ENCODE measurements around the gene ARHGAP29.
A peak's percentile ranks its signal among the peaks of the same experiment; 100 is the strongest.

Gene ARHGAP29

DNA sequence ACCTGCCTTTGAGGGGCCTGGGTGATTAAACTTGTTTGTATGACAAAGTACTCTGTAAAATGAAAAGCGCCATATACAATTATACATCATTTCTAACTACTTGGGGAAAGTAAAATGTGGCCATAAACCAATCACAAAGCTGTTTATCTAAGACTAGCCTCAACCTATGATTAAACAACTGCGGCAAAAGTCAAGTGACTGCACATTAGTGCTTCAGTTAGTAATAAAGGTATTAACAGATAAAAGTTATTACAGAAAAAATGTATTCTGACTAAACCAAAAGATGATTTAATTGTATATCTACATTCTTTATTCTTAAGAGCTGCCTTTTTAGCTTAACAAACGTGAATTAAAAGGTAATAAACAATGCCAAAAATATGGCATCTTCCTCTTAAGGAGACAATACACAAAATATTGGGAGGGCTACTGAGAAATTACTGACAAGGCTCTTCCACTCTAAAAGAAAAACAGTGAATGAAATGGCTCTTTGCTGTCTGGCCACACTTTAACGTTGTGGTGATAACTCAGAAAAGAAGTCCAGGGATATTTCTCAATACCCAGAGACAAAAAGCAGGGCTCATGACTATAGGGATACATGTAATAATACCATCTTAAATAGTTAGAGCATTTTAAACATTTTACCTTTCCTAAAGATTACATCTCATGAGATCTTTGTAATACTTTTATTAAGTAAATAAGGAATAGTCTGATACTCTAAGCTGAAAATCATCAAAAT lies 8.6 kb downstream of the ARHGAP29 start:
- no peak overlapping the region for H3K4me3 ChIP-seq (ENCODE audit: low read depth, low read length)
- H2AK5ac ChIP-seq (ENCODE audit: low read length), result no peak overlapping the region
- no peak overlapping the region for H3K4me2 ChIP-seq (ENCODE audit: low read length)
- no peak overlapping the region for H2BK5ac ChIP-seq (ENCODE audit: low read depth, low read length, poor library complexity)
- no peak overlapping the region for H3K27ac ChIP-seq (ENCODE audit: low read depth, low read length)
- H3K79me2 ChIP-seq (ENCODE audit: control insufficient read depth, insufficient read depth, low read length, poor library complexity), result peaks cover 2% of the 10 kb centered on the region
- H4K91ac ChIP-seq (ENCODE audit: low read depth, low read length), result no peak overlapping the region
- H4K8ac ChIP-seq (ENCODE audit: low read depth, low read length), result no peak overlapping the region
- H3K79me1 ChIP-seq (ENCODE audit: low read length), result no peaks in the 10 kb centered on the region
- no peak overlapping the region for H2BK12ac ChIP-seq (ENCODE audit: low read length)
- no peak overlapping the region for H4K12ac ChIP-seq (ENCODE audit: low read depth, low read length)
- peaks cover 0 to 2% of the 10 kb centered on the region in 2 experiments for H3K4me1 ChIP-seq (ENCODE audit: control insufficient read depth in 1 of 2, insufficient read depth in 2 of 2, low read length in 2 of 2)
- H3K36me3 ChIP-seq (ENCODE audit: control insufficient read depth in 1 of 2, insufficient read depth in 2 of 2, low read length in 2 of 2), result peaks cover 0 to 2% of the 10 kb centered on the region in 2 experiments
- H3K27me3 ChIP-seq (ENCODE audit: insufficient read depth, low read length), result no peaks in the 10 kb centered on the region
- H3K4ac ChIP-seq (ENCODE audit: low read depth, low read length), result peak overlapping the region; percentile 75
- no peak for DNase-seq
- no peak overlapping the region for H3K9ac ChIP-seq (ENCODE audit: low read length)
- no peak overlapping the region for H2BK120ac ChIP-seq (ENCODE audit: insufficient read depth, low read length, poor library complexity)
- WGBS (ENCODE audit: extremely low coverage, insufficient coverage, insufficient read length), result no CpG with 5 or more reads among the region's 4 CpGs
- H3K14ac ChIP-seq (ENCODE audit: low read length), result no peak overlapping the region
- no peak overlapping the region for H2AFZ ChIP-seq (ENCODE audit: insufficient read depth, low read length, poor library complexity)
- H3K18ac ChIP-seq (ENCODE audit: low read length), result no peak overlapping the region
- H3K23ac ChIP-seq (ENCODE audit: low read length), result no peak overlapping the region
- H3K9me3 ChIP-seq (ENCODE audit: insufficient read depth, low read depth, low read length), result no peaks in the 10 kb centered on the region

DNA sequence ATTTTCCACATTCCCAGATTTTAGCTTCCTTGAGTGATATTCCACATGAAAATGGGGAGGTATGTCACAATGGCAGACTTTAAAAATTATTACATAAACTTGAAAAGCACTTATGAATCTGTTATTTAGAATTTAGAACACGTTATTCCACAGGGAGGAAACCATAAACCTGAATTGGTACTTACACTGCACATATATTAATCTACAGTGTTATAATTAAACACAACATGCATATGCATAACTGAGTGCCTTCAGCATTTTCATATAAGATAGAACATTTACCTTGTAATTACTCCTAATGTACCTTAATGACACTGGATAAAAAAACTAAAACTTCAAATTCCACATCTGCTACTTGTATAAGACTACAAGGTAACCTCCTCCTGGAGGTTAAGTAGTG lies 9.8 kb downstream of the ARHGAP29 start:
- Histone ChIP-seq H2AK5ac (ENCODE audit: low read length) (no peak overlapping the region), H4K91ac (ENCODE audit: low read depth, low read length) (no peak overlapping the region), H4K8ac (ENCODE audit: low read depth, low read length) (no peak overlapping the region), H3K79me2 (ENCODE audit: control insufficient read depth, insufficient read depth, low read length, poor library complexity) (no peaks in the 10 kb centered on the region), H2BK5ac (ENCODE audit: low read depth, low read length, poor library complexity) (no peak overlapping the region), H3K27ac (ENCODE audit: low read depth, low read length) (no peak overlapping the region), H3K14ac (ENCODE audit: low read length) (no peak overlapping the region), H3K27me3 (ENCODE audit: insufficient read depth, low read length) (no peaks in the 10 kb centered on the region), H2AFZ (ENCODE audit: insufficient read depth, low read length, poor library complexity) (no peak overlapping the region), H3K9me3 (ENCODE audit: insufficient read depth, low read depth, low read length) (no peaks in the 10 kb centered on the region), H4K12ac (ENCODE audit: low read depth, low read length) (no peak overlapping the region), H3K79me1 (ENCODE audit: low read length) (no peaks in the 10 kb centered on the region), H2BK12ac (ENCODE audit: low read length) (no peak overlapping the region), H3K4ac (ENCODE audit: low read depth, low read length) (no peak overlapping the region), H3K36me3 (ENCODE audit: control insufficient read depth in 1 of 2, insufficient read depth in 2 of 2, low read length in 2 of 2) (peaks cover 1 to 3% of the 10 kb centered on the region in 2 experiments), H3K9ac (ENCODE audit: low read length) (no peak overlapping the region), H3K18ac (ENCODE audit: low read length) (no peak overlapping the region), H3K4me2 (ENCODE audit: low read length) (no peak overlapping the region), H2BK120ac (ENCODE audit: insufficient read depth, low read length, poor library complexity) (no peak overlapping the region), H3K23ac (ENCODE audit: low read length) (no peak overlapping the region), H3K4me1 (ENCODE audit: control insufficient read depth in 1 of 2, insufficient read depth in 2 of 2, low read length in 2 of 2) (no peaks in the 10 kb centered on the region), H3K4me3 (ENCODE audit: low read depth, low read length) (no peak overlapping the region)
- WGBS (ENCODE audit: extremely low coverage, insufficient coverage, insufficient read length), result no CpG with 5 or more reads among the region's 1 CpG
- no peak for DNase-seq

DNA sequence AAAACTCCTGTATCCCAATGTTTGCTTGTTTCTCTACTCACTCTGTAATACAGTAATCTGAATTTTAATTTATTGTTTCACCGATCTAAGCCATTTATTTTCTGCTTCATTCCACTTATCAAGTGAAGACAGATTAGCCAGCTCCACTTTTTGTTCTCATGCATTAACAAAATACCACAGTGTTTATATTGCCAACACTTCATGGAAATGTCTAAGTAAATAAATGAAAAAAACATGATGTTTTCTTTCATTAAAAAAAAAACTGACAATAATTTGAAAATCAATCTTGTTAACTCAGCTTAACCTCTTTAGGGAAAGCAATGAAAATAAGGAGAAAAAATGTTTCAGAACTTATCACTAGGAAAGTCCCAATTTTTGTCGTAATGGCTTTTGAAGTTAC lies 11.5 kb downstream of the ARHGAP29 start:
- Histone ChIP-seq H3K23ac (ENCODE audit: low read length) (no peak overlapping the region), H3K36me3 (ENCODE audit: control insufficient read depth in 1 of 2, insufficient read depth in 2 of 2, low read length in 2 of 2) (peaks cover 1 to 3% of the 10 kb centered on the region in 2 experiments), H3K79me2 (ENCODE audit: control insufficient read depth, insufficient read depth, low read length, poor library complexity) (no peaks in the 10 kb centered on the region), H3K27ac (ENCODE audit: low read depth, low read length) (no peak overlapping the region), H3K4me2 (ENCODE audit: low read length) (no peak overlapping the region), H3K9me3 (ENCODE audit: insufficient read depth, low read depth, low read length) (no peaks in the 10 kb centered on the region), H3K27me3 (ENCODE audit: insufficient read depth, low read length) (no peaks in the 10 kb centered on the region), H3K4ac (ENCODE audit: low read depth, low read length) (no peak overlapping the region), H3K4me1 (ENCODE audit: control insufficient read depth in 1 of 2, insufficient read depth in 2 of 2, low read length in 2 of 2) (no peaks in the 10 kb centered on the region), H2BK12ac (ENCODE audit: low read length) (no peak overlapping the region), H4K91ac (ENCODE audit: low read depth, low read length) (no peak overlapping the region), H4K12ac (ENCODE audit: low read depth, low read length) (no peak overlapping the region), H2BK5ac (ENCODE audit: low read depth, low read length, poor library complexity) (no peak overlapping the region), H4K8ac (ENCODE audit: low read depth, low read length) (no peak overlapping the region), H3K18ac (ENCODE audit: low read length) (no peak overlapping the region), H2BK120ac (ENCODE audit: insufficient read depth, low read length, poor library complexity) (no peak overlapping the region), H3K79me1 (ENCODE audit: low read length) (no peaks in the 10 kb centered on the region), H3K4me3 (ENCODE audit: low read depth, low read length) (no peak overlapping the region), H3K14ac (ENCODE audit: low read length) (no peak overlapping the region), H2AK5ac (ENCODE audit: low read length) (no peak overlapping the region), H2AFZ (ENCODE audit: insufficient read depth, low read length, poor library complexity) (no peak overlapping the region), H3K9ac (ENCODE audit: low read length) (no peak overlapping the region)
- no CpG with 5 or more reads among the region's 2 CpGs for WGBS (ENCODE audit: extremely low coverage, insufficient coverage, insufficient read length)
- no peak for DNase-seq

GRCh38 chr1:94218332-94218731 lies 19.1 kb downstream of the ARHGAP29 start:
- Histone ChIP-seq H3K14ac (ENCODE audit: low read length) (no peak overlapping the region), H3K36me3 (ENCODE audit: control insufficient read depth in 1 of 2, insufficient read depth in 2 of 2, low read length in 2 of 2) (peaks cover 8 to 15% of the 10 kb centered on the region in 2 experiments), H3K27me3 (ENCODE audit: insufficient read depth, low read length) (no peaks in the 10 kb centered on the region), H4K91ac (ENCODE audit: low read depth, low read length) (no peak overlapping the region), H2BK12ac (ENCODE audit: low read length) (no peak overlapping the region), H3K18ac (ENCODE audit: low read length) (no peak overlapping the region), H4K8ac (ENCODE audit: low read depth, low read length) (no peak overlapping the region), H3K27ac (ENCODE audit: low read depth, low read length) (no peak overlapping the region), H2BK120ac (ENCODE audit: insufficient read depth, low read length, poor library complexity) (no peak overlapping the region), H3K4me1 (ENCODE audit: control insufficient read depth in 1 of 2, insufficient read depth in 2 of 2, low read length in 2 of 2) (peaks cover 3 to 7% of the 10 kb centered on the region in 2 experiments), H3K23ac (ENCODE audit: low read length) (no peak overlapping the region), H3K4ac (ENCODE audit: low read depth, low read length) (peak overlapping the region; percentile 79), H4K12ac (ENCODE audit: low read depth, low read length) (no peak overlapping the region), H2AK5ac (ENCODE audit: low read length) (no peak overlapping the region), H3K79me1 (ENCODE audit: low read length) (no peaks in the 10 kb centered on the region), H3K4me2 (ENCODE audit: low read length) (no peak overlapping the region), H2BK5ac (ENCODE audit: low read depth, low read length, poor library complexity) (no peak overlapping the region), H3K79me2 (ENCODE audit: control insufficient read depth, insufficient read depth, low read length, poor library complexity) (peaks cover 2% of the 10 kb centered on the region), H3K9me3 (ENCODE audit: insufficient read depth, low read depth, low read length) (no peaks in the 10 kb centered on the region), H2AFZ (ENCODE audit: insufficient read depth, low read length, poor library complexity) (no peak overlapping the region), H3K9ac (ENCODE audit: low read length) (no peak overlapping the region), H3K4me3 (ENCODE audit: low read depth, low read length) (no peak overlapping the region)
- no CpG with 5 or more reads among the region's 2 CpGs for WGBS (ENCODE audit: extremely low coverage, insufficient coverage, insufficient read length)
- DNase-seq, result no peak
